Upper lobe of left lung (tissue), 6 donors: ENCODE data around the gene CHRNE. TPM values are rescaled to one million over a fixed set of nuclear protein-coding genes. Genes with fewer than 3 reads are reported as not detected.

Source experiments
- ATAC-seq, 2 donors: fragments of 200-7000 bp; cut with Tn5 transposase; one replicate each; pipeline ENCODE4 v1.9.1; 2022; ENCODE audit warnings: mild to moderate bottlenecking in 2 of 2, moderate library complexity in 2 of 2; ENCODE audit not compliant: low FRiP score in 2 of 2
- DNase-seq, 2 donors: peaks; one replicate each; pipeline ENCODE4 v3.0.0-alpha.2; 2019 to 2020
- H3K27ac ChIP-seq, 4 donors: fragments of 200-600 bp; sonication (generic); one replicate each; pipeline ENCODE4 v1.5.1; 2016 to 2019
- H3K27me3 ChIP-seq, 4 donors: fragments of 200-600 bp; sonication (generic); one replicate each; pipeline ENCODE4 v1.5.1; 2017 to 2019
- H3K36me3 ChIP-seq, 4 donors: fragments of 200-600 bp; sonication (generic); one replicate each; pipeline ENCODE4 v1.5.1; 2016 to 2019
- H3K4me1 ChIP-seq, 4 donors: fragments of 200-600 bp; sonication (generic); one replicate each; pipeline ENCODE4 v1.5.1; 2018 to 2019
- H3K4me3 ChIP-seq, 4 donors: fragments of 200-600 bp; sonication (generic); one replicate each; pipeline ENCODE4 v1.5.1; 2017 to 2019; ENCODE audit warnings: mild to moderate bottlenecking in 2 of 4, moderate library complexity in 1 of 4
- H3K9me3 ChIP-seq, 4 donors: fragments of 200-600 bp; sonication (generic); one replicate each; pipeline ENCODE4 v1.5.1; 2018 to 2019
- EP300 ChIP-seq, 4 donors: sonication (generic); formaldehyde crosslinking; IDR thresholded peaks; one replicate each; pipeline ENCODE4 v1.5.1; 2017; ENCODE audit warnings: antibody characterized with exemption in 4 of 4, control low read depth in 2 of 4
- POLR2A ChIP-seq, 4 donors: fragments of 450-650 bp; IDR thresholded peaks; one replicate each; pipeline ENCODE4 v1.5.1; 2016 to 2017; ENCODE audit warnings: antibody characterized with exemption in 4 of 4, mild to moderate bottlenecking in 2 of 4
- POLR2AphosphoS5 ChIP-seq, 2 donors: sonication (generic); formaldehyde crosslinking; IDR thresholded peaks; one replicate each; pipeline ENCODE4 v1.5.1; 2017; ENCODE audit warnings: antibody characterized with exemption in 2 of 2
- WGBS, 2 donors: methylation state at CpG; one replicate each; pipeline ENCODE4 v1.1.5; 2017 to 2018; 5-methylcytosine and 5-hydroxymethylcytosine counted together
- total RNA-seq, 6 donors: library from RNA; depleted of rRNA in 4 of 6; stranded (reverse); fragments of >200 nt in 4 of 6; gene quantifications; one replicate each; pipeline versions ENCODE4 v1.1.0 to v1.2.1, GENCODE V29; 2016 to 2021
- TF ChIP-seq, protein P1 (sequence below), 6 experiments: fragments of 450-650 bp in 4 of 6; fragments of 200-600 bp in 2 of 6; sonication (generic) in 2 of 6; IDR thresholded peaks; one replicate each; pipeline ENCODE4 v1.5.1; 2016 to 2019; ENCODE audit warnings: antibody characterized with exemption in 6 of 6
- donor health status: DM: no; HTN: no; CAD: no; lungs with moderate emphysema.
- donor health status: DM: no; HTN: yes; CAD: no; lungs with severe emphysema.

The CHRNE gene
- total RNA-seq, 6 donors from 2014 or later, result 0.61 to 1.7 (median 1.2) TPM; not detected in 2

DNA sequence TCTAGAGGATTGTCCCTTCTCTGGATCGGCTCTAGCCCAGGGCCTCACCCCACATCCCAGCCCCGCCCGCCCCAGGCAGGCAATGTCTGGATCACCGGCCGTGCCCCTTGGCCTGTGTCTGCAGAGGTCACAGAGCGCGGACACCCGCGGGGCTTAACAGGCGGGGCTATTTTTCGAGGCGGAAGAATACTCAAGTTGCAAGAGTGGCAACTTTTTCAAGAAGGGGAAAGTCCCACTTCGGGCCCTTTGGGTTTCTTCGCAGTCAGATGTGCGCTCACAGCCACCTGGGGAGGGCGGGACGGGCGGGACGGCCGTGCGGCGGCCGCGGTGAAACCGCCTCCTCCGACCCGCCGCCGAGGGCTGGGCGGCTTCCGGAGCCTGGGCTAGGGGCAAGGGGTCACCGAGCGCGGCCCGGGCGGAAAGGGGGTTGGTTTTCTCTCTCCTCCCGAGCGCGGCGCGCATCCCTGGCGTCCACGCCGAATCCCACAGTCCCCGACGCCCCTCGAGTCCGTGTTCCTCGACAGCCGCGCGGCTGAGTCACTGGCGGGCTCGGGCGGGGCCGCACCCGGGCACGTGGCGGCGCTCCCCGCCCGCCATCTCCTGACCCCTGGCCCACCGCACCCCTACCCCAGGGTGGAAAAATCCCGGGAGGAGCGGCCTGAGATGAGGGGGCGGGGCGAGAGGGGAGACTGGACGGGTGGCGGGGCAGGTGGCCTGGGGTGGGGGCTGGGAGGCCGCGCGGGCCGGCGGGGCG, 46.6 kb upstream of the CHRNE start:
- peaks cover 2 to 20% (median 15%) of the 10 kb centered on the region in 4 donors for H3K36me3 ChIP-seq
- H3K4me3 ChIP-seq, result peak overlapping the region; percentile 49 to 100 (median 96)
- H3K27me3 ChIP-seq, result no peaks in the 10 kb centered on the region
- H3K4me1 ChIP-seq, result peaks cover 35 to 47% (median 41%) of the 10 kb centered on the region in 4 donors
- H3K9me3 ChIP-seq, result no peaks in the 10 kb centered on the region
- ATAC-seq, result peak; percentile 35 to 72
- 0 to 3% methylated on average over 5 to 18 of the region's 75 CpGs for WGBS, 2 donors
- TF ChIP-seq EP300 (IDR thresholded peaks at IDR 0.05) (no peak), POLR2A (IDR thresholded peaks at IDR 0.05) (peak in 1 of 4 donors; percentile 55), POLR2AphosphoS5 (IDR thresholded peaks at IDR 0.05) (peak; percentile 6 to 51)
- TF ChIP-seq, protein P1, sequence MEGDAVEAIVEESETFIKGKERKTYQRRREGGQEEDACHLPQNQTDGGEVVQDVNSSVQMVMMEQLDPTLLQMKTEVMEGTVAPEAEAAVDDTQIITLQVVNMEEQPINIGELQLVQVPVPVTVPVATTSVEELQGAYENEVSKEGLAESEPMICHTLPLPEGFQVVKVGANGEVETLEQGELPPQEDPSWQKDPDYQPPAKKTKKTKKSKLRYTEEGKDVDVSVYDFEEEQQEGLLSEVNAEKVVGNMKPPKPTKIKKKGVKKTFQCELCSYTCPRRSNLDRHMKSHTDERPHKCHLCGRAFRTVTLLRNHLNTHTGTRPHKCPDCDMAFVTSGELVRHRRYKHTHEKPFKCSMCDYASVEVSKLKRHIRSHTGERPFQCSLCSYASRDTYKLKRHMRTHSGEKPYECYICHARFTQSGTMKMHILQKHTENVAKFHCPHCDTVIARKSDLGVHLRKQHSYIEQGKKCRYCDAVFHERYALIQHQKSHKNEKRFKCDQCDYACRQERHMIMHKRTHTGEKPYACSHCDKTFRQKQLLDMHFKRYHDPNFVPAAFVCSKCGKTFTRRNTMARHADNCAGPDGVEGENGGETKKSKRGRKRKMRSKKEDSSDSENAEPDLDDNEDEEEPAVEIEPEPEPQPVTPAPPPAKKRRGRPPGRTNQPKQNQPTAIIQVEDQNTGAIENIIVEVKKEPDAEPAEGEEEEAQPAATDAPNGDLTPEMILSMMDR (IDR thresholded peaks at IDR 0.05), result peak in 2 of 6 experiments; percentile 16 to 17
- DNase-seq, result peak; percentile 89 to 94
- H3K27ac ChIP-seq, result peak overlapping the region; percentile 97 to 100 (median 98)

DNA sequence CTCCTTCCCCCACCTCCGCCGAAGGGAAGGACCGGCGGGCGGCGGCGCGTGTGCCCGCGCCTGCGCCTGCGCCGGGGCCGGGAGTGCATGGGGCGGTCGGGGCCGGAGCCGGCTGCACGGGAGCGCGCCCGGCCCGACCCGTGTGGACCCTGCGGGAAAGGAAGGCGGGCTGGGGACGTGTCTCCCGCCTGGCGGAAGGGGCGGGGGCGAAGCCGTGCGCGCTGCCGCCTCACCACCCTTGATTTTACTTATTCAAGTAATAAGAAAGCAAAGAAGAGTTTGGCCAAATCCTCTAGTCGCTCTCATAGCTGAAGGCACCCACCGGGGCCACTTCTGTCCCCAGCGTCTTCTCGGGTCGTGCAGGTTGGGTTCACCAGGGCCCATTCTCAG, 46.0 kb upstream of the CHRNE start:
- peak overlapping the region; percentile 97 to 100 (median 98) for H3K27ac ChIP-seq
- H3K9me3 ChIP-seq, result no peaks in the 10 kb centered on the region
- ATAC-seq (peak; percentile 87), DNase-seq (peak; percentile 88 to 97)
- H3K4me1 ChIP-seq, result peaks cover 40 to 52% (median 46%) of the 10 kb centered on the region in 4 donors
- H3K36me3 ChIP-seq, result peaks cover 2 to 26% (median 20%) of the 10 kb centered on the region in 4 donors
- TF ChIP-seq POLR2AphosphoS5 (IDR thresholded peaks at IDR 0.05) (peak in 1 of 2 donors; percentile 59), EP300 (IDR thresholded peaks at IDR 0.05) (no peak), POLR2A (IDR thresholded peaks at IDR 0.05) (peak in 3 of 4 donors; percentile 11 to 72 (median 38))
- TF ChIP-seq, protein P1 (IDR thresholded peaks at IDR 0.05), result peak in 2 of 6 experiments; percentile 13 to 16
- H3K27me3 ChIP-seq, result no peaks in the 10 kb centered on the region
- 0 to 1% methylated on average over 29 to 38 of the region's 40 CpGs for WGBS, 2 donors
- H3K4me3 ChIP-seq, result peak overlapping the region; percentile 49 to 100 (median 96)

GRCh38 chr17:4948166-4948930, 45.5 kb upstream of the CHRNE start, which contains the start of gene PFN1:
PFN1 (minus strand) TSS chr17:4948530; CDS start chr17:4948394, 136 bp downstream.
- ATAC-seq (peak; percentile 85 to 91), DNase-seq (peak; percentile 94)
- Histone ChIP-seq H3K36me3 (peaks cover 3 to 32% (median 25%) of the 10 kb centered on the region in 4 donors), H3K27me3 (no peaks in the 10 kb centered on the region), H3K27ac (peak within 1 kb of the TSS; percentile 97 to 100 (median 98)), H3K4me3 (peak within 1 kb of the TSS; percentile 95 to 100 (median 97)), H3K9me3 (no peaks in the 10 kb centered on the region), H3K4me1 (peaks cover 44 to 58% (median 51%) of the 10 kb centered on the region in 4 donors)
- TF ChIP-seq POLR2A (IDR thresholded peaks at IDR 0.05), result peak; percentile 74 to 96 (median 84)
- peak in 1 of 4 donors; percentile 13 for TF ChIP-seq EP300 (IDR thresholded peaks at IDR 0.05)
- TF ChIP-seq POLR2AphosphoS5 (IDR thresholded peaks at IDR 0.05), result peak; percentile 78 to 79
- TF ChIP-seq, protein P1 (IDR thresholded peaks at IDR 0.05), result peak in 1 of 6 experiments; percentile 12
- WGBS, 2 donors, result 0 to 1% methylated on average over 8 to 15 of the region's 59 CpGs

DNA sequence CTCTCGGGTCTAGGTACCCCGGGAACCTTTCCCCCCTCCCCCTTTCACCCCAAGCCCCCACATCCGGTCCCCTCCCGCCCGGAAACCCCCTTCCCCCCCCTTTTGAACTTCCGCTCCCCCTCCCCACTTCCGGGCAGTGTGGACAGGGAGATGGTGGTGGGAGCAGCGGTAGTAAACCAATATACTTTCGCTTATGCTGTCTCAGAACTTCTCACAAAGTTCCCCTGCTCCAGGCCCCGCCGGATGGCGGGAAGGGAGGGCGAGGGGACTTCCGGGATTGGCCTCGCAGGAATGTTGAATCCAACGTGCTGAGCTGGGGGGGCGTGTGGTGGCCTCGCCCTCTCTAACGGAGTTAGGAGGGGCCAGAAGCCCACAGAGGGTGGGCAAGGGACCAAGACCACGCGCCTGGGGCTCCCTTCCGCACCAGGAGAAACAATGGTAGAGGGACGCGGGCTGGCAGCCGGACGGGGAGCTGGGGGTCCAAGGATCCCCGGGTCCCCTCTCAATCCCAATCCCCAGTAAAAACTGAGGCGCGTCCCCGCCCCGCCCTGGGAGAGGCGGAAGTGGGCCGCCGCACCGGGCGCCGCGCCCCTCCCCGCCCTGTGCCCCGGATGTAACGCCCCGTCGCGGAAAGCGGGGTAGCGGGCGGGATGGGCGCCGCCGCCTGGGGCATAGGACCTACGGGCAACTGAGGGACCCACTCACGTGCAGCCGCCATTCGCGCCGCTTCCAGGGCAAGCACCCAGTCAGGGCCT, 44.7 kb upstream of the CHRNE start:
- ATAC-seq (peak; percentile 41 to 57), DNase-seq (peak; percentile 62 to 94)
- peaks cover 7 to 39% (median 33%) of the 10 kb centered on the region in 4 donors for H3K36me3 ChIP-seq
- peak overlapping the region; percentile 97 to 100 (median 98) for H3K27ac ChIP-seq
- H3K4me1 ChIP-seq, result peaks cover 47 to 66% (median 55%) of the 10 kb centered on the region in 4 donors
- H3K4me3 ChIP-seq, result peak overlapping the region; percentile 95 to 100 (median 97)
- 1 to 3% methylated on average over 6 to 38 of the region's 56 CpGs for WGBS, 2 donors
- H3K9me3 ChIP-seq, result no peaks in the 10 kb centered on the region
- H3K27me3 ChIP-seq, result no peaks in the 10 kb centered on the region
- no peak for TF ChIP-seq POLR2A (IDR thresholded peaks at IDR 0.05)
- TF ChIP-seq POLR2AphosphoS5 (IDR thresholded peaks at IDR 0.05), result peak; percentile 10 to 32
- no peak for TF ChIP-seq EP300 (IDR thresholded peaks at IDR 0.05)
- TF ChIP-seq, protein P1 (IDR thresholded peaks at IDR 0.05), result no peak
